Right lung (tissue), 10 donors: ENCODE measurements around the gene GVQW3. TPM values are rescaled to one million over a fixed set of nuclear protein-coding genes. Genes with fewer than 3 reads are reported as not detected.

ENCODE experiments used
- DNase-seq, 2 donors: peaks; one replicate each; pipeline ENCODE4 v3.0.0-alpha.2; 2013
- long read RNA-seq, 8 donors: transcript quantifications; one replicate each; lab custom pipeline, GENCODE V29; 2026
- polyA plus RNA-seq, 5 donors: library from polyadenylated mRNA; unstranded; fragments of 120-200 nt; gene quantifications; one replicate each; pipeline versions ENCODE4 v1.2.1 to v1.2.3, GENCODE V29; 2013; ENCODE audit warnings: inconsistent platforms in 1 of 5, low replicate concordance in 1 of 5; ENCODE audit not compliant: insufficient read length in 5 of 5, insufficient read depth in 1 of 5

Gene GVQW3
- 10 to 100 TPM; 13.1 to 24.0 (median 20.5) TPM for polyA plus RNA-seq
- long read RNA-seq, donor 1, transcript GVQW3-203 (1 exons, 2,462 nt): major isoform, 20 of 20 reads
- long read RNA-seq, donor 1, partial matches to known transcripts: 0 of 20 reads
- long read RNA-seq, donor 1, other reads (novel, unspliced or antisense): 0 of 20 reads
- long read RNA-seq, donor 2, partial matches to known transcripts: 0 of 3 reads
- long read RNA-seq, donor 2, other reads (novel, unspliced or antisense): 0 of 3 reads
- long read RNA-seq, donor 3, transcript GVQW3-203 (1 exons, 2,462 nt): major isoform, 9 of 9 reads
- long read RNA-seq, donor 3, partial matches to known transcripts: 0 of 9 reads
- long read RNA-seq, donor 3, other reads (novel, unspliced or antisense): 0 of 9 reads
- long read RNA-seq, donor 4, transcript GVQW3-203 (1 exons, 2,462 nt): major isoform, 13 of 13 reads
- long read RNA-seq, donor 4, partial matches to known transcripts: 0 of 13 reads
- long read RNA-seq, donor 4, other reads (novel, unspliced or antisense): 0 of 13 reads
- long read RNA-seq, donor 5, transcript GVQW3-203 (1 exons, 2,462 nt): major isoform, 31 of 31 reads
- long read RNA-seq, donor 5, partial matches to known transcripts: 0 of 31 reads
- long read RNA-seq, donor 5, other reads (novel, unspliced or antisense): 0 of 31 reads
- long read RNA-seq, donor 6, transcript GVQW3-203 (1 exons, 2,462 nt): major isoform, 24 of 24 reads
- long read RNA-seq, donor 6, partial matches to known transcripts: 0 of 24 reads
- long read RNA-seq, donor 6, other reads (novel, unspliced or antisense): 0 of 24 reads
- long read RNA-seq, donor 7, transcript GVQW3-203 (1 exons, 2,462 nt): major isoform, 6 of 15 reads
- long read RNA-seq, donor 7, partial matches to known transcripts: 9 of 15 reads
- long read RNA-seq, donor 7, other reads (novel, unspliced or antisense): 0 of 15 reads
- long read RNA-seq, donor 8, transcript GVQW3-203 (1 exons, 2,462 nt): major isoform, 8 of 20 reads
- long read RNA-seq, donor 8, partial matches to known transcripts: 10 of 20 reads
- long read RNA-seq, donor 8, other reads (novel, unspliced or antisense): 0 of 20 reads

DNA sequence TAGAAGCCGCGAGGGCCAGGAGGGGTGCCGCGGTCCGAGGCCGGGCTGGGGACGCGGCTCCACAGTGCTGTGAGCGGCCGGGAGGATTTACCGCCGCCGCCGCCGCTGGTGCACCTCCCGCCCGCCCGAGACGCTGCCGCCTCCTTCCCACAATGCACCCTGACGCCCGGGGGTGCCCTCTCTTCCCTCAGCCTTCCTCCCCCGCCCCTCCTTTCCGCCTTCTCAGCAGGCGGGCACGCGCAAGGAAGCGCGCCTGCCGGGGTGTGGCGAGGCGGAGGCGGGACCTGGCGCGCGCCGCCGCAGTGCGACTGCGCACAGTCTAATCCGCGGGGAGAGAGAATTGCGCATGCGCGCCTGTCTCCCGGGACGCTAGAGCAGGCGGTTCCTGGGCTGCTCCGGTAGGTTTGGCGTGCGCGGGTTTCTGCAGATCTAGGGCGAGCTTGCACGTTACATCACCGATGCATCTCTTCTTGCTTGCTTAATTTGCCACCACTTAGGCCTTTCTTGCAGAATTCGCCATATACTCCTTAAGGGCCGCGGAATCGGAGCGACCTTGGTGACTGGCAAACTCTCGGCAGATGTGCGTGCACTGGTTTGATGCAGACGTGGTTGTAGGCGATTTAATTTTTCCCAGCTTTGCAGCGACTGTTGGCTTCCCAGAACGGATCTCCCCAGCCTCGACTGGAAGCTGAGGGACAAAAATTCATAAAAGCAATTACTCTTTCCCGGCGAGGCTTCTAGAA lies at the start of gene GVQW3, which contains the start of gene THAP12:
Gene GVQW3, plus strand, starts transcription at position 347 of the 743 bp plus-strand sequence. CDS start 506 bp downstream, outside the sequence.
Gene THAP12, minus strand, starts transcription at position 156 of the 743 bp plus-strand sequence. CDS start 296 bp downstream, outside the sequence.
- peak; percentile 99 for DNase-seq

DNA sequence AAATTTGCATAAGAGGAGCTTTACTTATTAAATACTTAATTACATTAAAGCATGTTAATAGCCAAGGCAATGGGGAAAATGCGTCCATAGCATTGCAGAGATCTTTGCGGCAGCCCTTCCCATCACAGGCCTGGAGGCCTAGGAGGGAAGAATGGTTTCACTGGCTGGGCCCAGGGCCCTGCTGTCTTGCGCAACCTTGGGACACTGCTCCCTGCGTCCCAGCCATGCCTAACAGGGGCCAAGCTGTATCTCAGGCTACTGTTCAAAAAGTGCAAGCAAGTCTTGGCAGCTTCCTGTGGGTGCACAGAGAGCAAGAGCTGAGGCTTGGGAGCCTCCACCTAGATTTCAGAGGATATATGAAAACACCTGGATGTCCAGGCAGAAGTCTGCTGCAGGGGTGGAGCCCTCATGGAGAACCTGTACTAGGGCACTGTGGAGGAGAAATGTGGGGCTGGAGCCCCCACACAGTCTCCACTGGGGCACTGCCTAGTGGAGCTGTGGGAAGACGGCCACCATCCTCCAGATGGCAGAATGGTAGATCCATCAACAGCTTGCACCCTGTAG lies 46.2 kb upstream of the GVQW3 start:
- no peak for DNase-seq

DNA sequence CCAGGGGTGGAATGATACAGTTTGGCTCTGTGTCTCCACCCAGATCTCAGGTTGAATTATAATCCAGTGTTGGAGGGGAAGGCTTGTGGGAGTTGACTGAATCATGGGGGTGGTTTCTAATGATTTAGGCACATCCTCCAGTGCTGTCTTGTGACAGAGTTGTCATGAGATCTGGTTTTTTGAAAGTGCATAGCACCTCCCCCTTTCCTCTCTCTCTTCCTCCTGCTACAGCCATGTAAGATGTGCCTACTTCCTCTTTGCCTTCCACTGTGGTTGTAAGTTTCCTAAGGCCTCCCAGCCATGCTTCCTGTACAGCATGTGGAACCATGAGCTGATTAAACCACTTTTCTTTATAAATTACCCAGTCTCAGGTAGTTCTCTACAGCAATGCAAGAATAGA lies 45.3 kb upstream of the GVQW3 start:
- DNase-seq: no peak

DNA sequence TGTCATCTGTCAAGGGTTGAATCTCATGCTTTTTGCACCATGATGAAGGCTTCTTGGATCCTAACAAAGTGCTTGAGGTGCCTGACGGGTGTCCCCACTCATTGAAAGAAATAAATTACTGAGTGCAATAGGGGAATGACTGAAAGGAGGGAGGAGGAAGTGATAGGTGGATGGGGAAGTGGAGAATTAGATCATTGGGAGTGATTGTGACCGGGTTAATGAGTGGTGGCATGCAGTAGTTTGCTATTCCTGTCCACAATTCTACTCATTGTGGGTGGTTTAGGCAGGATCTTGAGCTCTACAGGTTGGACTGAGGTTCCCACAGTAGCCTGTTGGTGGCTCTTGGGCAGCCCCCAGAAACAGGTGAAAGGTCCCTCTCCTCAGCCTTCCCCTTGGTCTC lies 44.5 kb upstream of the GVQW3 start:
- no peak for DNase-seq

DNA sequence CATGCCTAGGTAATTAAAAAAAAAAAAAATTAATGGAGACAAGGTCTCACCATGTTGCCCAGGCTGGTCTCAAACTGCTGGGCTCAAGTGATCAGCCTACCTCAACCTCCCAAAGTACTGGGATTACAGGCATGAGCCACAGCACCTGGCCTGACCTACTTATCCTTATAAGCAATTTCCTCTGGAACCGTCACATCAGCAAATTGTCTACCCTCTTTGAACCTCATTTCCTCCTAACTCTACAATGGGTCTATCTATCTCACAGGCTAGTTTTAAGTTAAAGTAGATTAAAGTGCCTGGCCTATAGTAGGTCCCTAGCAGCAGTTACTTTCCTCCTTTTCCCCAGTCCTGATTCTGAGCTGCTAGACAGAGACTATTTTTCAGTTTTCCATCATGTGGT lies 43.7 kb upstream of the GVQW3 start:
- DNase-seq: no peak

DNA sequence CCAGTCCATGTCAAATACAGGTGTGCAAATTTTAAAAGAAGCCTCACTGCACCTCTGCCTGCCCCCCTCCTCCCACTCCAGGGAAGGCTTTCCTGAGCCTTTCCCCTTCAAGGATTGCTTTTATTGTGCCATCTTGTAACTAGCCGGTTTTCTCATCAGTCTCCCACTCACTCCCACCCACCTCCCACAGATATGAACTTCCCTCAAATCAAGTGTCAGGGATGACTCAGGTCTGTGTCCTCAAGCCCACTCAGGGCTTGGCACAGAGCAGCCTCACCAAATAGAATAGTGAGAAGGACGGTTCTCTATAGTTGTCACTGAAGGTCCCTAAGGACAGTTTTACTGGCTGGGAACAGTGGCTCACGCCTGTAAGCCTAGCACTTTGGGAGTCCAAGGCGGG lies 43.2 kb upstream of the GVQW3 start:
- no peak for DNase-seq

DNA sequence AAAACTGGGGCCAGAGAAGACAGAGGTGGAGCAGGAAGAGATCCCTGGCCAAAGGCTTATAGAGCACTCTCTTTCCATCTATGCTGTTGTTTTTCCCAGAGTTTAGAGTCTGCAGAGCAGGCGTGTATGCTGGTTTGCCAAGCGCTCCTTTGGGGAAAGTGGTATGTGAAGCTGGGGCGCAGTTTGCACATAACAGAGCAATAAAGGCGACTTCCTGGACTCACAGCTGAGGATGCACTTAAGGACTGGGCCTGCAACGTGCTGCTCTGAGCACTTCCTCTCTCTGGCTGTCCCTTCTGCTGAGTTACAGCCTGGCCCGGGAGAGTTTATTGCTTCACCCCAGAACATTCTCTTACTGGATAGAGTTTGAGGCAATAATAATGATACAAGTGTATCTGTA lies 41.9 kb upstream of the GVQW3 start:
- no peak for DNase-seq

DNA sequence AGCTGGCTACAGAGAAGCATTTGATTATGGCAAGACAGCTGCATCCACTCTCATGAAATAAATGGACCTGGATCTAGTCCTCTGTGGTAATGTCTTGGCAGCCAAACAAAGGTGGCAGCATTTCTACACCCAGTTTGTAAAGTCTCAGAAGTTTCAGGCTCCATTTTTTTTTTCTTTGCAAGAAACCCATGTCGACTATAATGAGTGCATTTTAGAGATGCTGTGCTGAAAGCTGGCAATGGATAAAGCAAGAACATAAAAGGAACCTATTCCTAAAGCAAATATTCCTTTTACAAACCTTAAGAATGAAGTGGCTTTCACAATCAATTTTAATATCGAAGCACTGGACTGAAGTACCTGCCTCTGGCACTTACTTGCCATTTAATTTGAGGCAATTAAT lies 33.7 kb upstream of the GVQW3 start:
- peak; percentile 36 to 48 for DNase-seq

DNA sequence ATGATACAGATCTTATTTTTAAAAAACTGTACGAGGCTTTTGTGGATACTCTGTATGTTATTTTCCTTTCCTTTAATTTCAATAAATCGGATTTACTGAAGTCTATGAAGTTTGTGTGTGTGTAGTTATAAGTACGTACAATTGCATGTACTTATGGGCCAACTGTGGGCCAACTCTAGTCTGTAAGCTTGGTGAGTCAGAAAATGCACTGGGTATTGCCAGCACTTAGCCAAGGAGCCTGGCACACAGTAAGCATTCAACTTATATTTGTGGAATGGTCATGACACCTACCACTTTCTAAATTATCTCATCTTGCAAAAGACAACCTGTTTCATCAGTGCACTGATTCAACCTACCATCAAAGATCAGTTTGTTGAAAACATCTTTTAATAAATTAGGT lies 32.8 kb upstream of the GVQW3 start:
- no peak for DNase-seq

DNA sequence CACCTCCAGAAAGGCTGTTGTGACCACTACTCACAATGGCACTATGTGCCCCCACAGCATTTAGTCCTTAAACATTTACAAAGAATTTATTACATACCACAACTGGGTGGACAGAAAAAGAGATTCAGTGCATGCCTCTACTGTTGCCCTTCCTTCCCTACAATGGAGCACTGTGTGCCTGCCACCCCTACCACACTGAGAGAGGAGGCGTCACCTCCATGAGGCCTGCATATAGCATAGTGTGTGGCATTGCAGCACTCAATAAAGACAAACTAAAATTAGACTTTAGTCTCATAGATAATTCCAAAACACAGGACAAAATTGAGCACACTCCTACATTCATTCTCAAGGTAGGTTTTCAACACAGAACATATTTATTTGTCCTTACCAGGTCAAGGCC lies 26.0 kb upstream of the GVQW3 start:
- no peak for DNase-seq

DNA sequence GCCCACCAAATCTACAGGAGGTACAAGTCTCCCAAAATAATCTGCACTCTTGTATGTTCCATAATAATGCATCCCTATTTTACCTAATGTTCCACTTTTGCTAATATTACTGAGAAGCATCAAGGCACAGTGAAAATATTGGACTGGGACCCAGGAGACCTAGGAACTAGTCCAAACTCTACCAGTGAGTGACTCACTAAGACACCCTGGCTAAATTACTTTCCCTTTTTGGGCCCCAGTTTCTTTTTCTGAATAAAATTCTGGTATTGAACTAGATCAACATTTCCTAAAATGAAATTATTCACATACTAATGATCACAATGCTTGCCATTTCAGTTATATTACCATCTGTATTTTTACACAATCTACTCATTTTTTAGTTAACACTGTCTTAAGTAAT lies 19.7 kb upstream of the GVQW3 start:
- no peak for DNase-seq

DNA sequence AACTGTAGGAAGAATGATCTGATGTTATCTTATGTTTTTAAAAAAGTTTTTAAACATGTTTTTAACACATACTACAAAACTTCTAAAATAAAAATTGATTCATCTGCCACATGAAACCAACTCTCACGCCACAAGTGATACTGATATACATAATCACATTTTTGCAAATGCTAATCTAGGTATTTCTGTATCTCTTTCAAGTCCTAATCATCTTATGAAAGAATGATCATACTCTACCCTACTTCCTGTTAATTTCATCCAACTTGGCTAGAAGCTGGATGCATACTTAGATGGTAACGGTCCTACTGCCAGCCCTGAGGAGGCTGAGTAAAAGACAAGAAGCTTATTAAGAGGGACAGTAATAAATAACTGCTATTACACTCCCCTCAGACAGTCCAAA lies 19.3 kb upstream of the GVQW3 start:
- DNase-seq: no peak

DNA sequence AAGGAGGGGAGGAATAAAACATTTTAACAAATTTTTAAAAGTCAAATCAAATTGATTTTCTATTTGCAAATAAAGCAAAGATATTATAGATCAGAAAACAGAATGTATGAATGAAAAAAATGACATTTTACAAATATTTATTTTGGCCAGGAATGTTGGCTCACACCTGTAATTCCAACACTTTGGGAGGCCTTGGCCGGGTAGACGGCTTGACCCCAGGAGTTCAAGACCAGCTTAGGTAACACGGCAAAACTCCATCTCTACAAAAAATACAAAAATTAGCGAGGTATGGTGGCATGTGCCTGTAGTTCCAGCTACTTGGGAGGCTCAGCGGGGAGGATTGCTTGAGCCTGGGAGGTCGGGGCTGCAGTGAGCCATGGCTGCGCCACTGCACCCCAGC lies 18.4 kb upstream of the GVQW3 start:
- DNase-seq: no peak

DNA sequence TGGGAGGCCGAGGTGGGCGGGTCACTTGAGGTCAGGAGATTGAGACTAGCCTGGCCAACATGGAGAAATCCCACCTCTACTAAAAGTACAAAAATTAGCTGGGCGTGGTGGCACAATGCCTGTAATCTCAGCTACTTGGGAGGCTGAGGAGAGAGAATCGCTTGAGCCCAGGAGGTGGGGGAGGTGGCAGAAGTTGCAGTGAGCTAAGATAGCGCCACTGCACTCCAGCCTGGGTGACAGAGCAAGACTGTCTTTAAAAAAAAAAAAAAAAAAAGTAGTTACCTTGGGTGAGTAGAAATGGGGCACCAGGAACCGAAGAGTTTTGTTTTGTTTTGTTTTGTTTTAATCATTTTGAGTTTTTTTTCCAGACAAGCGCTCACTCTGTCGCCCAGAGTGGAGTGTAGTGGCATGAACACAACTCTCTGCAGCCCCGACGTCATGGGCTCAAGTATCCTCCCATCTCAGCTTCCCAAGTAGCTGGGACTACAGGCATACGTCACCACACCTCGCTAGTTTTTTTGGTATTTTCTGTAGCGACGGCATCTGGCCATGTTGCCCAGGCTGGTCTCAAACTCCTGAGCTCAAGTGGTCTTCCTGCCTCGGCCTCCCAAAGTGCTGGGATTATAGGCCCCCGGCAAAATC lies 16.0 kb upstream of the GVQW3 start:
- DNase-seq: no peak

DNA sequence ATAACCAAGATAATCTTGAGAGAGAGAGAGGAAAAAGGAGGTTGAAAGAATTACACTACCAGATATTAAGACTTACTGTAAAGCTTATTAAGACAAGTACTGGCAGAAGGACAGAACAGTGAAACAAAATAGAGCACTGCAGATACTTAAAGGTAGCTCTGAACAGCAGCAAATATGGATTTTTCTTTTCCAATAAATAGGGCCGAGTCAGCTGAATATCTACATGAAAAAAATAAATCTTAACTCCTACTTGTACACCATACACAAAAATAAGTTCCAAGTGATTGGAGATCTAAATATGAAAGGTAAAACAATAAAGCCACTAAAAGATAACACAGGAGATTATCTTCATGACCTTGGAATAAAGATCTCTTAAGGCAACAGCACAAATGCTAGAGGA lies 12.6 kb upstream of the GVQW3 start:
- DNase-seq: no peak

DNA sequence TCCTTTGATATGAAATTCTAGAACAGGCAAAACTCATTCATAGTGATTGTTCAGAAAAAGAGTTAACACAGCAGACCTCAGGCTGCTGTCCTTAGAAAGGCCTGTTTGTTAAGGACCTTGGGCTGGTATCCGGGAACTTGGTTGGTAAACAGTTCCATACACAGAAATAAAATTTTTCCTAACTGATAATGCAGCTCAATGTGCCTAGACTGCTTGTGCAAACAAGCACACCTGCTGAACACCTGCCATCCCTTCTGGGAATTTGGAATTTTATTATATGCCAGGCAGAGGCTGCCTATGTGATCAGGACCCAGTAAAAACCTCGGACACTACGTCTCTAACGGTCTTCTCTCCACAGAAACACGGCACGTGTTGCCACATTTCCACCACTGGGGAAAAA lies 11.7 kb upstream of the GVQW3 start:
- no peak for DNase-seq

DNA sequence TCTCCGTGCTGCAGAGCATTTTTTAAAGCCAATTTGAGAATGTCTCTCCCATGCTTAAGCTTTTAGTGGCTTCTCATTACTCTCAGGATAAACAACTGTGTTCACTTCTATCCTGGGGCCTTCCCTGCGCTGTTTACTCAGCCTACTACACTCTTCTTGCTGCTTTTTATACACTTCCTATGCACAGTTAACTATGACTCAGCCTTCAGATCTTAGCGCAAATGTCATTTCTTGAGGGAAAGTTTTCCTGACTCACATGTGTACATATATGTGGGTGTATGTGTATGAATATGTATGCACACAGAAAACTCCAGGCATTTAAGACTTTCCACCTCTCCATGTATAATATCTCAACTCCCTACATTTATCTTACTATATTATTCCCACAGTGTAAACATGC lies 10.0 kb upstream of the GVQW3 start:
- no peak for DNase-seq

DNA sequence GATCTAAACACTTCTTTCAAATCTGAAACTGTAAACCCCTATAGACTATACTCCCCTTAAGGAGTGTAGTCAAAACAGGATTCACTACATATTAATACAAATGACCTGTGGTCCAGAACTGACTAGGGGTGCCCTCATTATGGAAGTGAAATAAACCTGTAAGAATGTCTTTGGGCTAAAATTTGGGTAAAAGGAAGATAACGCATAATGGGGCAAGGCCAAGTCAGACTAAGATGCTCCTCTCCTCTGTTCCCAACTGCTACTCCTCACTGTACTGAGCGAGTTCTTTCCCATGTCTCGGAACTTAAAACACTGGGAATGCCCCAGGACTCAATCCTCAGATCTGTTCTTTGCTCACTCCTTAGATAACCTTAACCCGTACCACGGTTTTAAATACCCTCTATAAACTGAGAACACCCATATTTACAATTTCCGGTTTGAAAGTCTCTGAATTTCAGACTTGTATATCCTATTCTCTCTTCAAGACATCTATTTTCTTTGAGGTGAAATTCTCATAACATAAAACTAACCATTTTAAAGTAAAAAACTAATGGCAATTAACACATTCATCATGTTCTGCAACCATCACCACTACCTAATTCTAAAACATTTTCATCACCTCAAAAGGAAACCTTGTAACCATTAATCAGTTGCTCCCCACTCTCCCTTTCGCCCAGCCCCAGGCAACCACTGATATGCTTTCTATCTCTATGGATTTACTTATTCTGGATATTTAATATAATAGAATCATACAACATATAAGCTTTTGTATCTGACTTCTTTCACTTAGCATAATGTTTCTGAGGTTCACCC lies 4.2 kb upstream of the GVQW3 start:
- DNase-seq: no peak

DNA sequence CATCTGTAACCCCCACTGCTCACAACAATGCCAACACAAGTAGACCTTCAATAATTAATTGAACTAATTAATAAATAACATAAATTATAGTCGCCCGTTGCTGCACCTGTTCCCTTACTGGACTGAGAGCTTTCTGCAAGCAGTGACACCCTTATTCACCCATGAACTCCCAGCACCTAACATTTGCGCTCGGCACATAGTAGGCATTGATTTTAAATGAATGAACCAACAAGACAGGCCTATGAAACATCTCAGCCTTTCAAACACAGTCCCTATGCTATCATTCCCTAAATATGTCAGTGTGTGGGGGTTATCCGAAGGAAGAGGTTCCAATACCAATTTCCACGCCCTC lies 1.3 kb upstream of the GVQW3 start:
- DNase-seq: no peak
